GM18505 (cell line): ENCODE data around the gene BPI.

Source experiments
- ATAC-seq: cut with Tn5 transposase; IDR thresholded peaks from one replicate; pipeline ENCODE4 v1.9.1; 2021; ENCODE audit not compliant: unreplicated experiment
- POLR2A ChIP-seq: IDR thresholded peaks from 4 replicates; pipeline ENCODE4 v1.6.1; 2011; ENCODE audit warnings: borderline replicate concordance; ENCODE audit not compliant: insufficient read depth, insufficient read length; ENCODE audit errors: extremely low read depth

BPI gene

DNA sequence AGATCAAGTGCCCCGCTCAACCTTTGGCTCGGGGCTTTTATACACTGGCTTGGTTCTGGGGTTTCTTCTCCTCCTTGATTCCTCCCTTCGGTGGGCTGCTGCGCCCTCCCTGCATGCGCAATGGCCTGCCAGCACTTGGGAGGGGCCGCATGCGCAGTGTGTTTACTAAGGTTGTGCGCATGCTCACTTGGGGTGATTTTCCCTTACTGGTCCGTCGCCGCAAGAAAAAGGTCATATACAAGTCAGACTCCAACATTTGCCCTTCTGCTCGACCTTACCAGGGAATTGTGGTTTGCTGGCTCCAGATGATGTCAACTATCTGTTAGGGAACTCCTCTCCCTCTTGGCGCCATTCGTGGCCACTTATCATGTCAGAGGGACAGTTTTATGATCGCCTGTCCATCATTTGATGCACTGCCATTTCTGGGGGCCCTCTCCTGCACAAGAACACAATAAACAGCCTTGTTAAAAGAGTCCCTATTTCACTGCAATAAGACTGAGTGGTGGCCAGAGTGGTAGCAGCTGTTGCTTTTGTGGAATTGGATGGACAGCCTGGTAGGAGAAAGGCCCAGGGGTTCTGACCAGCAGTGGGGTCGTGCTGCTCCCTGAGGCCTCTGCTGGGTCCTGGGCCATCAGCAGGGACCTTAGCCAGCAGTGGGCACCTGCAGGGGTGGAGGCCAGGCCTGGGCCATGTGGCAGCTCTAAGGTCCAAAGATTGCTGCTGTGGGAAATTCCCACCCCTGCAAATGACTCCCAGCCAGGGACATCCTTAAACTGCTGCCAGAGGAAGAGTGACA lies 39.6 kb downstream of the BPI start:
- TF ChIP-seq POLR2A = no peak
- no peak for ATAC-seq

DNA sequence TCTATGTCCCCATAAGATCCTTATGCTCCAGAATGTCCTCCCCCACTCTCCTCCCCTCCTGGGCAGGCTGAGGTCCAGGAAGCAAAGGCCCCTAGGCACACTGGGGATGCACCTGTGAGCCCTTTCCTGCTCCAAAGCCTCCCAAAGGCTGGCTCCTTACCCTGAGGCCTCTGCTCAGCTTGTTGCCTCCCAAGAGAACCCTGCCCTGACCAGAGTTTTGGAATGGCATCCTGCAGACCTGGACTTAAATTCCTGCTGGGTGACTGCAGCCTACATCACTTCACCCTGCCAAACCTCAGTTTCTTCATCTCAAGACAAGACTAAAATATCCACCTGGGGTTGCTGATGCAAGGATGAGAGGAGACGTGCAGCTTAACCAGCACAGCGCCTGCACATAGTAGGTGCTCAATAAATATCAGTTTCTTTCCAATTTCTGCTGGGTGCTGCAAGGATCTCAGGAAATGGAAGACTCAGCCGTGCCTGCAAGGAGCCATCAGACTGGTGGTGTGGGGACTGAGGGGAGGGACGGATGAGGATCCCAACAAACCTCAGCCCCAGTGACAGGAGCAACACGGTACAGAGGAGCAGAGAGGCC lies 40.2 kb downstream of the BPI start:
- ATAC-seq = no peak
- no peak for TF ChIP-seq POLR2A

DNA sequence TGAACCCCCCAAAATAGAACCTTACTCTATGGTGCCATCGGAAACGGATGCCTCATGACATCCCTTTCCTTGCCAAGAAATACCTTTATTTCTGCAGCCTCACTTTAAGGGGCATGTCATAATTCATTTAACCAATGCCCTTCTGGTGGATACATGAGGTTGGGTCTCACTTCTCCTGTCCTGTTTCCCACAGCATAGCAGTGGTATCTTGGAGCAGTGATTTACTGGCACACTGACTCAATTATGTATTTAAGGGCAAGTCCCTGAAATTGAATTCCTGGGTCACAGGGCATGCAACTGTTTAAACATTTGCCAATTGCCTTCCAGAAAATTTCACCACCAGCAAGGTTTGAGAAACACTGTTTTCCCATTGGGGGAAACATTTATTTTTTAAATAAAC lies 41.7 kb downstream of the BPI start:
- no peak for ATAC-seq
- TF ChIP-seq POLR2A = no peak

DNA sequence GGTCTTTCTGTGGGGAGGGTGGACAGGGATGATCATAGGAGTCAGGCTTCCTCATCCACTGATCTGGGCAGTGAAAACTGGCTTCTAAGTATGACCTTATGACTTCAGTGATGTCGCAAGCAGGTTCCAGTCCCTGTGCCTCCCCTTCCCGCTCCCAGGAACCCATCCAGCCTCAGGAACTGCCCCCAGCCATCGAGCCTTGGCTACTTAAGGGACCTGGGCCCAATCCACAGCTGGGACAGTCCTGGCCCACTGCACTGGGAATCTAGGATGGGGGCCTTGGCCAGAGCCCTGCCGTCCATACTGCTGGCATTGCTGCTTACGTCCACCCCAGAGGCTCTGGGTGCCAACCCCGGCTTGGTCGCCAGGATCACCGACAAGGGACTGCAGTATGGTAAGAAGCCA lies 42.3 kb downstream of the BPI start, which contains the start of gene LBP:
TSS of gene LBP (plus strand) at position 236 of the 405 bp plus-strand sequence. CDS start at position 271, 35 bp downstream.
- ATAC-seq = no peak
- TF ChIP-seq POLR2A = no peak

DNA sequence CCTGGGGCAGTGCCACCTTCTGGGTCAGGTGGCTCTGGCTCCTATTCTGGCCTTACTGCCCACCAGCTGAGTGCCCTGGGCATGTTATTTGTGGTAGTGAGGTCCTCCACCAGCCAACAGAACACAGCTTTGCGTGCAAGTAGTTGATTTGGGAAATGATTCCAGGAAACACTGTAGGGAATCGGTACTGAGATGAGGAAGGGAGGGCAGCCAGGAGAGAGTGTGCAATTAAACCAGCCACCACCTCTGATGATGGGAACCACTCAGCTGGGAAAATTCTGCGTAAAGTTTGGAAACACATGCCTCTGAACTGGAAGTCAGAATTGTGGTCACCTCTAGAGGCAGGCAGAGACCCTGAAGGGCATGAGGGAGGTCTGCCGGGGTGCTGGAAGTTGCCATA lies 42.8 kb downstream of the BPI start:
- ATAC-seq = no peak
- no peak for TF ChIP-seq POLR2A

DNA sequence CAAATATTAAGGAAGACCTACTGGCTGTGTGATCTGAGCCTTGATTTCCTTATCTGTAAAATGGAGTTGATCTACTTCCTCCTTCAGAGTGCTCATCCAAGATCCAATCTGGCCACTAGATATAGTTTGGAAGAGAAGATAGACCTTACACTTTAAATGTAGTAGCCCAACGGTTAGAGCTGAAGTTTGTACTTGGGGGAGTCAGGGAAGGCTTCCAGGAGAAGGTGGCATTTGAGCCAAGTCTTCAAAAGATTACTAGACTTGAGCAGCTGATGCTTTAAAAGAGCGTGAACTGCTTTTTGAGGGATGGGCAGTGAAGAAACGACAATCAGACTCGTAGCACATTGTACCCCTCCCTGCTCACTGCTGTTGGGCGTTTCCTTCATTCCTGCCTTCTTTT lies 45.9 kb downstream of the BPI start:
- no peak for TF ChIP-seq POLR2A
- ATAC-seq = no peak

DNA sequence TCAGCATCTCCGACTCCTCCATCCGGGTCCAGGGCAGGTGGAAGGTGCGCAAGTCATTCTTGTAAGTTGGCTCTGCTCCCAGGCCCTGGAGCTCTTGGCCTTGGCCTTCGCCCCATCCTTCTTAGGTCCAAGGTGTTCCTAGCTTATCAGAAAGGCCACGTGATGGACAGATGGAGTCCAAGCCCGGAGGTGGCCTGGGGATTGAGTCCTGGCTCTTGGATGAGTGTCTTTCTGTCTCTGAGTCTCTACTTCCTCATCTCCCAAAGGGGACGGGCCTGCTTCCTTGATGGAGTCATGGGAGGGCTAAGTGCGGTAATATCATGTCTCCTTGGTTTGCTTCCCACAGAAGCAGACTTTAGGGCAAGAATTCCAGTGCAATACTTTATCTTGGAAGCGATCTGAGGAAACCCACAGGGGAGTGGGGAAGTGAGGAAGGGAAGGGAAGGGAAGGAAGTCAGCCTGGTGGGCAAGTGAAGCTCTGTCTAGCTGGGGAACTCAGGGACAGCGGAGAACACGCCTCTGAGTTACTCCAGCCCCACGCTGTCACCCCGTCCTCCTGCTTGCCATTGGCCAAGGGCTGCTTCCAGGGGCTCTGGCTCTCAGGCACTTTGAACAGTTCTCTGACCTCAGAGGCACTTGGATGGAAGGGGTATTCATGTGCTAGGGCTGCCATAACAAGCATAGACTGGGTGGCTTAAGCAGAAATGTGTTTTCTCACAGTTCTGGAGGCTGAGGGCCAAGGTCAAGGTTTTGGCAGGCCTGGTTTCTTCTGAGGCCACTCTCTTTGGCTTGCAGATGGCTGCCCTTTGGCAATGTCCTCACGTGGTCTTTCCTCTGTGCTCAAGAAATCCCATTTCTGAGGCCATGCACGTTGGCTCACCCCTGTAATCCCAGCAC lies 47.2 kb downstream of the BPI start:
- no peak for TF ChIP-seq POLR2A
- no peak for ATAC-seq

DNA sequence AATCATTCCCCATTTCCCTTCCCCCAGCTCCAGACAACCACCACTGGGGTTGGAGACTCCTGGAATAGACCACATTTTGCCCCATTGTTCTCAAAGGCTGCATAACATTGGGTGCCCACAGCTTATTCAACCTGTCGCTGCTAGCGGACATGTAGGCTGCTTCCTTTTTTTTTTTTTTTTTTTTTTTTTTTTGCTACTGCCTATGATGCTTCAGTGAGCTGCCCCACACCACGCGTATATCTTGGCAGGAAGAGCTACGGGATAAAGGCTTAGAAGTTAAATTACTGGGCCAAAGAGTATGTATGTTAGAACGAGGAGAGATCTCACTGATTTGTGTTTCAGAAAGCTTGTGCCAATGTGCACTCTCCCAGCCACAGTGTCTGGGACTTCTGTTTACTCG lies 49.4 kb downstream of the BPI start:
- TF ChIP-seq POLR2A = no peak
- no peak for ATAC-seq

DNA sequence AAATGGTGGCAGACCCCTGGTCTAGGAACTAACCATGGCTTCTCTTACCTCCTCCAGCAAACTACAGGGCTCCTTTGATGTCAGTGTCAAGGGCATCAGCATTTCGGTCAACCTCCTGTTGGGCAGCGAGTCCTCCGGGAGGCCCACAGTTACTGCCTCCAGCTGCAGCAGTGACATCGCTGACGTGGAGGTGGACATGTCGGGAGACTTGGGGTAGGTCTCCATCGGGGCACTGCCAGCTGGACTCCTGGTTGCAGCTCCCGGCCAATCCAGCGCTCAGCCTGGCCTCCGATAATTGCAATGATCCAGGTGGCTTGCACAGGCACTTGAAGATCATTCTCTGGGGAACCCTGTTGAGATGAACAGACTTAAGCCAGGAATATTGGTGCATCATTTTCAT lies 50.3 kb downstream of the BPI start:
- TF ChIP-seq POLR2A = no peak
- no peak for ATAC-seq

DNA sequence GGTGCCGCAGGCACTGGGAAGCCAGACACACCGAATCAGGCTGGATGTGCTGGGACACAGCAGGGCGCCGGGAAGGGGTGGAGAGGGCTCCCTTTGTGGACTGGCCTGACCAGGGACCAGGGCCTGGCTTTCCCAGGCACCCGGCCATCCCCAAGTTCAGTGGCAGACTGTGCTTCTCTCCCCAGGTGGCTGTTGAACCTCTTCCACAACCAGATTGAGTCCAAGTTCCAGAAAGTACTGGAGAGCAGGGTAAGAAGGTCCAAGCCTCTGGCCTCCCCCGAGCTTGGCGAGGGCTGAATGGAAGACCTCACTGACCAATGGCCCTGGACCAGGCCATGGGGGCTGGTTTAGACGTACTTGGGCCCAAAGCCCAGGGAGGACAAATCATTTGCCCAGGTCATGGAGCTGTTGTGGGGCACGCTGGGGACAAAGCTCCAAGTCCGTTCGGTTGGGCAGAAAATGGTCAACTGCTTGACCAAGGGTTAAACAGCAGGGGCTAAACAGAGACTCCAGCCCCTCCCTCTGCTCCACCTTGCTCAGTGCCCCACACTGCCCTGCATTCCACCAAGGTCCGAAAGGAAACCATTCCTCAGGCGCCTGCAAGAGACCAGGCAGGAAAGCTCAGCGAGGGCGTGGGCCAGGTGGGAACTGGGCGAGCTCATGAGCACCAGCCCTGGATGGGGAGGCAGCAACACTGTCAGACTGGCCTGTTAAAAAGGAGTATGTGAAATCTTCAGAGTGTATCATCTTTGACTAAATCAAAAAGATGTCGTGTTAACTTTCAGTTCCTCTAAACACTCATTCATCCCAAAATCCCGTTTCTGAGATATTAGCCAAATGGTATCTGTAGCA lies 51.4 kb downstream of the BPI start:
- no peak for ATAC-seq

DNA sequence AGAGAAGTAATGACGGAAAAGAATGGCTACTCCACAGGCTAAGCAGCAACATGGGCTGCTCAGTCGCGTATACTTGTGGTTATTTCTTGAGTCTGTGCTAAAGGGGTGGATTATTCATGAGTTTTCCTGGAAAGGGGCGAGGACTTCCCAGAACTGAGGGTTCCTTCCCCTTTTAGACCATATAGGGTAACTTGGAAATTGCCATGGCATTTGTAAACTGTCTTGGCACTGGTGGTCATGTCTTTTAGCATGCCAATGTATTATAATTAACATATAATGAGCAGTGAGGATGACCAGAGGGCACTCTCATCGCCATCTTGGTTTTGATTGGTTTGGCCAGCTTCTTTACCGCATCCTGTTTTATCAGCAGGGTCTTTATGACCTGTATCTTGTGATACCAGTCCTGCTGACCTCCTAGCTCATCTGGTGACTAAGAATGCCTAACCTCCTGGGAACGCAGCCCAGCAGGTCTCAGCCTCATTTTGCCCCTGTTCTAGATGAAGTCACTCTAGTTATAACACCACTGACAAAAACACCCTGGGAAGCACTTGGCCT lies 53.8 kb downstream of the BPI start:
- ATAC-seq = no peak
- no peak for TF ChIP-seq POLR2A

More for the DNA sequence above, 51.4 kb downstream of the BPI start:
- TF ChIP-seq POLR2A = no peak

DNA sequence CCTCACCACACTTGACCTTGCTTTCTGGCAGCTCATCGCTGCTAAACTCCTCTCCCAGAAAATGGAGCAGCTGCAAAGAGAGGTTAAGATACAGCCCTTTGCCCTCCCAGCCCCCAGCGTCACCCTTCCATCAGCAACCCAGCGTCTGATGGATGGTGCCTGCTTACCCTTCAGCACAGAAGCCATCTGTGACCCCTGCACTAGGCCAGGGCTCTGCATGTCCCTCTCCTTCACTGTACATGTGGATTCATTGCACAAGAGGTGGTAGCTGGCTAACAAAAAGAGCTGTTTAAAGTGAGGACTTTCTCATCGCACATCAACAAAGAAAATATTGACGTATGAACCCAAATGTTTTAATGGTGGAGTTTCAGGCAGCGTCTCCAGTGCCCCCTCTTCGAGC lies 54.6 kb downstream of the BPI start:
- ATAC-seq = no peak
- no peak for TF ChIP-seq POLR2A
